HT-29 (cell line): ENCODE measurements around the gene ZNF496. TPM values are rescaled to one million over a fixed set of nuclear protein-coding genes. Genes with fewer than 3 reads are reported as not detected.
"Not testable (repeated sequence)": the region's sequence is repeated elsewhere in the genome, so short reads cannot be mapped to it uniquely, and the experiment has no call there.

Source experiments
- DNase-seq: peaks from one replicate; pipeline ENCODE4 v3.0.0-alpha.2; 2015; ENCODE audit warnings: low spot score
- total RNA-seq: library from RNA; depleted of rRNA; stranded (reverse); fragments of >200 nt; shearing (Covaris generic); gene quantifications from 2 replicates; pipeline ENCODE4 v1.2.3, GENCODE V29; 2014; rRNA removed

ZNF496 gene
- total RNA-seq: 34.3 and 37.7 TPM in 2 replicates

DNA sequence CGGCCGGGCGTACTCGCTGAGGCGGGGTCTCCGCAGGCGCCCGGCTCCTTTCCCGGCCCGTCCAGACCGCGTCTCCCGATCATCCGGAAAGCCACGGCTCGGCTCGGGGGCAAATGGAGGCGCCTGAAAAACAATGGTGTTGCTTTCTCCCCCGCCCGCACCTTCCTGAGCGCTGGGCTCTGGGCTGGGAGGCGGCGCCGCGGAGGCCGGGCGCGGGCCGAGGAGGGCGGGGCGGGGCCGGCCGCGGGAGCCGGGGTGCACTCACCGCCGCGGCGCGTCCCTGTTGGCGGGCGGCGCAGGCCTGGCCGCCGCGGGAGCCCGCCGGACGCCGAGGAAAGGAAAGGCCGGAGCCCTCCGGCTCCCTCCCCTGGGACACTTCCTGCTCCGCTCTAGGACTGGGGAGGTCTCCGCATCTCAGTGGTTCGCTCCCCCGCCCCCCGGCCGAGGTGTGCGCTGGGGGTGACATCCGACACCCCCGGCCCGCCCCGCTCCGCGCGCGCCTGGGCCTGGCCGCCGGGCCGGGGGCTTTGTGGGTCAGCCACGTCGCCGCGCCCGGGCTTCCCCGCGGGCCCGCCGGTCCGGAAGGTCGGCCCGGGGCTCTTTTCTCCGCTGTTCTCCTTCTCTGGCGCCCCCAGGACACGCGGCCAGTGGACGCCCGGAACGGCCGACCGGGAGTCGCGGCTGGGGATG lies at the start of gene ZNF496:
Gene ZNF496 (minus strand): TSS at position 343 of the 690 bp plus-strand sequence. CDS start 2,289 bp downstream, outside the sequence.
- peak; percentile 73 for DNase-seq

GRCh38 chr1:247378334-247379073 lies 46.8 kb upstream of the ZNF496 start:
- no peak for DNase-seq

GRCh38 chr1:247377656-247378055 lies 46.0 kb upstream of the ZNF496 start:
- DNase-seq: not testable (repeated sequence)

- no peak for DNase-seq
These were observed 45.0 kb upstream of the ZNF496 start for GRCh38 chr1:247376659-247377058.

DNA sequence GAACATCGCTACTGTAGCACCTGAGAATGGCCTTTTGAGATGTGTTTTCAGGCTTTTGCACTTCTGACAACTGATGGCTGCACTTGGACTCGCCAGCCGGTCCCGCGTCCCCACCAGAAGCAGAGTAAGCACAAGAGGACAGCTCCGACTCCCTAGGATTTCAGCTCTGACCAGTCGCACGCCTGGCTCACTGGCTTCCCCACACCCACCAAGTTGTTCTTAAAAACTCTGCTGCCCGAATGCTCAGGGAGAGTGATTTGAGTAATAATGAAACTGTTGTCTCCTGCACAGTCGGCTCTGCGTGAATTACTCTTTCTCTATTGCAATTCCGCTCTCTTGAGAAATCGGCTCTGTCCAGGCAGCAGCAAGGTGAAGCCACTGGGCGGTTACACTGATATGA lies 44.1 kb upstream of the ZNF496 start:
- no peak for DNase-seq

- DNase-seq: not testable (repeated sequence)
These were observed 43.1 kb upstream of the ZNF496 start for GRCh38 chr1:247374651-247375334.

GRCh38 chr1:247373721-247374141 lies 42.1 kb upstream of the ZNF496 start:
- peak; percentile 64 for DNase-seq

DNA sequence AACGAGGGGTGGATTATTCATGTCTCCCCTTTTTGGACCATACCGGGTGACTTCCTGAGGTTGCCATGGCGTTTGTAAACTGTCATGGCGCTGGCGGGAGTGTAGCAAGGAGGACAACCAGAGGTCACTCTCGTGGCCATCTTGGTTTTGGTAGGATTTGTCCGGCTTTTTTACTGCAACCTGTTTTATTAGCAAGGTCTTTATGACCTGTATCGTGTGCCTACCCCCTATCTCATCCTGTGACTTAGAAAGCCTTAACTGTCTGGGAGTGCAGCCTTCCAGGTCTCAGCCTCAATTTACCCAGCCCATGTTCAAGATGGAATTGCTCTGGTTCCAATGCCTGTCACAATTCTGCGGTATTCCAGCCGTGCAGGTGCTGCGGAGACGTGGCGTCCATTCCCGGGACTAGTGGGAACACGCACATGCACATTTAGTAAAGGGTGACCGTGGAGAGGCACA lies 40.2 kb upstream of the ZNF496 start:
- no peak for DNase-seq

GRCh38 chr1:247370786-247371732 lies 39.4 kb upstream of the ZNF496 start:
- DNase-seq: no peak

GRCh38 chr1:247368490-247369145 lies 37.0 kb upstream of the ZNF496 start:
- DNase-seq: no peak

- peak; percentile 0 for DNase-seq
These were observed 36.2 kb upstream of the ZNF496 start for GRCh38 chr1:247367786-247368422.

GRCh38 chr1:247366926-247367645 lies 35.4 kb upstream of the ZNF496 start:
- no peak for DNase-seq

DNA sequence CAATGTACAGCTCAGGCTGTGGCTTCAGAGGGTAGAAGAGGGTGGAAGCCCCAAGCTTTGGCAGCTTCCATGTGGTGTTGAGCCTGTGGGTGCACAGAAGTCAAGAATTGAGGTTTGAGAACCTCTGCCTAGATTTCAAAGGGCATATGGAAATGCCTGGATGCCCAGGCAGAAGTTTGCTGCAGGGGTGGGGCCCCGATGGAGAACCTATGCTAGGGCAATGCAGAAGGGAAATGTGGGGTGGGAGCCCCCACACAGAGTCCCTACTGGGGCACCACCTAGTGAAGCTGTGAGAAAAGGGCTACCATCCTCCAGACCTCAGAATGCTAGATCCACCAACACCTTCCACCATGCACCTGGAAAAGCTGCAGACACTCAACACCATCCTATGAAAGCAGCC lies 34.7 kb upstream of the ZNF496 start:
- DNase-seq: not testable (repeated sequence)

DNA sequence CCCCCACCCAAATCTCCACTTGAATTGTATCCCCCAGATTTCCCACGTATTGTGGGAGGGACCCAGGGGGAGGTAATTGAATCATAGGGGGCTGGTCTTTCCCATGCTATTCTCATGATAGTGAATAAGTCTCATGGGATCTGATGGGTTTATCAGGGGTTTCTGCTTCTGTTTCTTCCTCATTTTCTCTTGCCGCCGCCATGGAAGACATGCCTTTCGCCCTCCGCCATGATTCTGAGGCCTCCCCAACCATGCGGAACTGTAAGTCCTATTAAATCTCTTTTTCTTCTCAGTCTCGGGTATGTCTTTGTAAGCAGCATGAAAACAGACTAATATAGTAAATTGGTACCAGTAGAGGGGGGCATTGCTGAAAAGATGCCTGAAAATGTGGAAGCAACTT lies 33.4 kb upstream of the ZNF496 start:
- no peak for DNase-seq

GRCh38 chr1:247363000-247363399 lies 31.3 kb upstream of the ZNF496 start:
- not testable (repeated sequence) for DNase-seq

GRCh38 chr1:247362153-247362552 lies 30.5 kb upstream of the ZNF496 start:
- no peak for DNase-seq

DNA sequence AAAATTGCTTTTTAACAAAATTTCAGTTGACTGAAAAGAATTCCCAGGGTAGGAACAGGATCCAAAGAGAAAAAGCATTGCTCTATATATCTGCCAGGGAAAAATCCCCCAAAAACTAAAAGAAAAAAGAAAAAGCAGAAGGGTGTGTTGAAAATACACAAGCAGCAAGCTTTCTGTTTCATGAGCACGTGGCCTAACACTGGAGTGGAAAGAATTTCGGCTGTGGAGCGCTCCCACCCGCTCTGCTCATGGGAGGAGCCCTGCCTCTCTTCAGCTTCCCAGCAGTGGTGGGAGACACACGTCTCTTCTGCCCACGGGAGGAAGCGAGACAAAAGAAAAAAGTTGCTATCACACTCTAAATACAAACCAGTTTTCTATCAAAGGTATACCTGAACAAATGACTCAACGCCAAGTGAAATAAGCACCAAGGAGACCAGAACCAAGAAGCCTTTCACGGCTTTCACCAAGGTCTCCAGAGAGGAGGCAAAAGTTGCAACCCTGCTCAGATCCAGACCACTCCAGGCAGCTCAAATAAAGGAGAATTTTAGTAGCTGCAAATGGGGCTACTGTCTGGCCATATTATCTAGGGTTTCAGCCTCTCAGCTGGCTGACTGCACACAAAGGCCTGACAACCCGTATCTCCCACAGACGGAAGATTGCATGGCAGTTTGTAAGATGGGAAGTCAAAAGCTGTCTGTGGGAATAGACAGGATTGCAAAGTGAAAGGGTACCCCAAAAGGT lies 29.5 kb upstream of the ZNF496 start:
- DNase-seq: no peak

- DNase-seq: no peak
These were observed 28.6 kb upstream of the ZNF496 start for GRCh38 chr1:247360116-247360898.
